Embryonic facial prominence (tissue), 1 donor: ENCODE data around the gene ASXL2.
"Not testable (repeated sequence)": the region's sequence is repeated elsewhere in the genome, so short reads cannot be mapped to it uniquely, and the experiment has no call there.

ENCODE experiments used
- DNase-seq: peaks from one replicate; pipeline ENCODE4 v3.0.0-alpha.2; 2016; ENCODE audit errors: extremely low spot score

Gene ASXL2

DNA sequence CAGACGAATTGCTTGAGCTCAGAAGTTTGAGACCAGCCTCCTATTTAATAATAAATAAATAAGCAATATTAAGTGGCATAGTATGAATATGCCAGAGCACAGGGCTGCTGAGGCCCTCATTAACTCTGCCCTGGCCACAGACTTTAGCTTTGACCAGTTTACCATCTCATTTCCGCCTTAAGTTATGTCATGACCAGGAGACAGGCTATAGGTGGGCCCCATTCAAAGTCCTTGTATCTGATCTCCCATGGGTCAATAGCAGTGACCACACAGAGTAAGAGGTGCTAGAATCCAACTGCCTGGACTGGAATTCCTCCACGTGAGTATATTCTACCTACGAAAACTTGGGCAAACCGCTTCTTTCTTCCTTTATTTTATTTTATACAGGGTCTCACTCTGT, 13.4 kb upstream of the ASXL2 start:
- no peak for DNase-seq

DNA sequence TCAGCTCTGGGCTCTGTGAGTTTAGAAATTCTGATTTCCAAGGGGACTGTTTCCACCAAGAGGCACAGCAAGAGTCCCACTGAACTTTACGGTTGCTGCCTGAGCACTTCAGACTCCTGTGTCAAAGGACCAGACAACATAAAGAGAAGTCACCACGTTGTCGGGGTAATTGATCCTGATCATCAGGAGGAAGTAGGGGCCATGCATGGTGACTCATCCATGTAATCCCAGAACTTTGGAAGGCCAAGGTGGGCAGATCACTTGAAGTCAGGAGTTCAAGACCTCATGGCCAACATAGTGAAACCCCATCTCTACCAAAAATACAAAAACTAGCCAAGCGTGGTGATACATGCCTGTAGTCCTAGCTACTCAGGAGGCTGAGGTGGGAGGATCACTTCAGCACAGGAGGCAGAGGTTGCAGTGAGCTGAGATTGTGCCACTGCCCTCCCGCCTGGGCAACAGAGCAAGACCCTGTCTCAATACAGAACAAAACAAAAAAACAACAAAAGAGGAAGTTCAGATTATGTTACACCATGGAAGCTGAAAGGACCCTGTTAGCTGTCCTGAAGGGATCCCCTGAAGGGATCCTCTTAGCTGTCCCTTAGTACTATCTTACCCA, 9.4 kb upstream of the ASXL2 start:
- DNase-seq, result no peak

GRCh38 chr2:25885933-25886332, 7.6 kb upstream of the ASXL2 start:
- no peak for DNase-seq

- DNase-seq, result no peak
Observed at GRCh38 chr2:25881764-25882163, 3.5 kb upstream of the ASXL2 start.

DNA sequence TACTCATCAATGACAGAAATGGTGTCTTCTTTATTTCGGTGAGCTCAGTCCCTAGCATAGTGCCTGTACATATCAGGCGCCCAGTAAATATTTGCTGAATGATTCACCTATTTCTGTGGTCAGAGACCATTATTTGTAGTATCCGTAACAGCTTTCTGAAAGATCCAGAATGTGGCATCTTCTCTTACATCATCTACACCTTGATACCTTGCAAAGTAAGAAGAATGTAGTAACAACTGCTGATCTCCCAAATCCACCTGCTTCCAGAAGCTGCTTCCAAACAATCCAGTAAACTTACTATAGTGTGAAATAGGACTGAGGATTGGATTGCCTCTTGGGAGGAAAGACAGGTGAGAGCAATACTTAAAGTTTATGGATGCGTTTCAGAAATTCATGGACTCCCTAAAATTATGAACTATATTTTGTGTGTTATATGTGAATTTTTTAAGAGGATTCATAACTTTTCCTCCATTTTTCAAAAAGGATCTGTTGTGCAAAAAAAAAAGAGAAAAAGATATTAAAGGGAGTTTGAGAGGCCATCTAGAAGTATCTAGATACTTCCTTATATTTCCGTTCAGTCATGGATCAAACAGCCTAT, 945 bp upstream of the ASXL2 start:
- no peak for DNase-seq

- DNase-seq, result peak; percentile 25
Observed at GRCh38 chr2:25877431-25878360, 591 bp downstream of the ASXL2 start.

- DNase-seq, result no peak
Observed at GRCh38 chr2:25872134-25872533, 6.2 kb downstream of the ASXL2 start.

GRCh38 chr2:25867396-25868003, 10.8 kb downstream of the ASXL2 start:
- DNase-seq, result no peak

GRCh38 chr2:25856377-25856776, 21.9 kb downstream of the ASXL2 start:
- no peak for DNase-seq

GRCh38 chr2:25855065-25855464, 23.2 kb downstream of the ASXL2 start:
- no peak for DNase-seq

GRCh38 chr2:25854613-25855012, 23.7 kb downstream of the ASXL2 start:
- DNase-seq, result no peak

GRCh38 chr2:25853038-25853638, 25.1 kb downstream of the ASXL2 start:
- DNase-seq, result no peak

DNA sequence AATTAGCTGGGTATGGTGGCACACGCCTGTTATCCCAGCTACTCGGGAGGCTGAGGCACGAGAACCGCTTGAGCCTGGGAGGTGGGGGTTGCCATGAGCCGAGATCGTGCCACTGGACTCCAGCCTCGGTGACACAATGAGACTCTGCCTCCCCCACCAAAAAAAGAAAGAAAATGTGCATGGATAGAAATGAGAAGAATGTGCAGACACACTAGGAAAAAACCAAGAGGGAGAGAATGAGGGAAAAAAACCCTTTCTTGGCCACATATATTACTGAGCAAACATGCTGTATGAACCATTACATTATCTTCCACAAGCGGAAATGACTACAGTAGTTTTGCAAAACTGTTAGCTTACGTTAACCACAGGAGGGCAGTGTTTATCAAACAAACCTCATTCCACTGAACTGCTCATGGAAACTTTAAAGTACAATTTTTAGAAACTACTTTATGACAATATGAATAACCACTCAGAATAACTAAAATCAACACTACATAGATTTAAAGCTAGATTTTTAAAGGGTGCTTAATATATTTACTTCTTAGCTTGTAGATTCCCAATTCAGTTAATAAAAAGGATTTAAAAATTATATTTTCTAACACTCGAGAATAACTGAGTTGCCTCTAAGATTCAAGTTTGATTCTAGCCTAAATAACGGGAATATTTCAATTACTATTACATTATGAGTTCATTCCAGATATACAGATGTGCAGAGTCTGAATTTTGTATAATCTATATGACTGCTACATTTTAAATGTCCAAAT, 26.4 kb downstream of the ASXL2 start:
- peak; percentile 69 for DNase-seq

GRCh38 chr2:25850400-25850799, 27.9 kb downstream of the ASXL2 start:
- not testable (repeated sequence) for DNase-seq

- DNase-seq, result not testable (repeated sequence)
Observed at GRCh38 chr2:25849350-25849749, 28.9 kb downstream of the ASXL2 start.

- no peak for DNase-seq
Observed at GRCh38 chr2:25845843-25846505, 32.3 kb downstream of the ASXL2 start.

GRCh38 chr2:25844089-25844488, 34.2 kb downstream of the ASXL2 start:
- DNase-seq, result no peak

- no peak for DNase-seq
Observed at GRCh38 chr2:25842155-25842554, 36.1 kb downstream of the ASXL2 start.

DNA sequence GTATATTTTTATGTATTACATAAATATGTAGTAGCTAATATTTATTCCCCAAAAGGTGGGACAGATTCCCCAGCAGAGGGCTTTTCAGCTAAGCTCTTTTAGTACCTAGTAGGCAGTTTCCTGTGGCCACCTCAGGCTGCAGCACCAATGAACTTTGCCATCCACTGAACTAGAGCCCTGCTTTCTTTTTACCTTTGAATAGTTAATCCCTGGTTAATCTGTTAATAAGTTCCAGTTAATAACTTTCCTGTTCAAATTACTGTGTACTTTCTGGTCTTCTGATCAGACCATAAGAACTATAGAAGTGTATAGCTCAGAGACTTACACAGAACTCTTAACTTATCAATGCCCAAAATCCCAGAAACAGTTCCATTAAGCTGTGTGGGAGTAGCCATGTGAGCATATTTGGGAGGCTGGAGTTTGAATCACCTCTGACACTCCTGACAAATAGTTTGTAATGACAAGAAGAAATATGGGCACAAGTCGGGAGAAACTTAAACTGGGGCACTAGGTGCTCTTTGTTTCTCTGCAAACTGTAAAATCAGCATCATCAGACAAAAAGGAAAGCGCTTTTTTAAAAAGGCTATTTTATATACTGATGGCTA, 40.0 kb downstream of the ASXL2 start:
- DNase-seq, result no peak

DNA sequence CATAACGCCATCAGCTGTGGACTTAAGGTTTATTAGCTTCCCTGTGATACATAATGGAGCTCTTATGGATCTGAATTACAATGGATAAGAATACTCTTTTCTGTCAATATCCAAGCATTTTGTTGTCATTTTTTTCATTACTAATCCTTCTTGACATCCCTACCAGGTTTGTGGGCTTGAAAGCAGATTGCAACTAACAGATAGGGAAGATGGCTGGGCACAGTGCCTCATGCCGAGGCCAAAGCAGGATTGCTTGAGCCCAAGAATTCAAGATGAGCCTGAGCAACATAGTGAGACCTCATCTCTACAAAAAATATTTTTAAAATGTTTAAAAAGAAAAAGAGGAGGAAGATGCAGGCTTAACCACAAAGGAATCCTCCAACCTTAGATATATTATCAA, 42.4 kb downstream of the ASXL2 start:
- no peak for DNase-seq
